Measurements from ENCODE around the gene RIMBP2. TPM values are rescaled to one million over a fixed set of nuclear protein-coding genes. Genes with fewer than 3 reads are reported as not detected.

Gene RIMBP2
- total RNA-seq, 1 donor from 2014 or later: 20.5 TPM

- Mint-ChIP-seq H3K27me3 (ENCODE audit: unreplicated experiment) (peaks cover 15% of the 10 kb centered on the region), H3K27ac (ENCODE audit: unreplicated experiment) (no peak overlapping the region), H3K4me1 (ENCODE audit: low read depth, unreplicated experiment) (no peaks in the 10 kb centered on the region), H3K4me3 (ENCODE audit: unreplicated experiment) (no peak overlapping the region), H3K9me3 (ENCODE audit: unreplicated experiment) (peaks cover 15% of the 10 kb centered on the region), H3K36me3 (ENCODE audit: unreplicated experiment) (peaks cover 13% of the 10 kb centered on the region)
- no peak for DNase-seq
- no peak for TF ChIP-seq CTCF (IDR thresholded peaks at IDR 0.05; ENCODE audit: partially characterized antibody, unreplicated experiment)
Measured at GRCh38 chr12:130446846-130447654, 269.0 kb downstream of the RIMBP2 start.

- peaks cover 12% of the 10 kb centered on the region for H3K9me3 Mint-ChIP-seq (ENCODE audit: unreplicated experiment)
- peaks cover 19% of the 10 kb centered on the region for H3K36me3 Mint-ChIP-seq (ENCODE audit: unreplicated experiment)
- no peak overlapping the region for H3K4me3 Mint-ChIP-seq (ENCODE audit: unreplicated experiment)
- DNase-seq: no peak
- peaks cover 20% of the 10 kb centered on the region for H3K27me3 Mint-ChIP-seq (ENCODE audit: unreplicated experiment)
- no peaks in the 10 kb centered on the region for H3K4me1 Mint-ChIP-seq (ENCODE audit: low read depth, unreplicated experiment)
- no peak for TF ChIP-seq CTCF (IDR thresholded peaks at IDR 0.05; ENCODE audit: partially characterized antibody, unreplicated experiment)
- H3K27ac Mint-ChIP-seq (ENCODE audit: unreplicated experiment): no peak overlapping the region
Measured at GRCh38 chr12:130444986-130445385, 271.1 kb downstream of the RIMBP2 start.

- no peak for TF ChIP-seq CTCF (IDR thresholded peaks at IDR 0.05; ENCODE audit: partially characterized antibody, unreplicated experiment)
Measured at GRCh38 chr12:130444061-130444460, 272.0 kb downstream of the RIMBP2 start.

GRCh38 chr12:130441771-130442760 is 274.0 kb downstream of the RIMBP2 start:
- no peak overlapping the region for H3K27ac Mint-ChIP-seq (ENCODE audit: unreplicated experiment)
- H3K4me3 Mint-ChIP-seq (ENCODE audit: unreplicated experiment): no peak overlapping the region
- H3K4me1 Mint-ChIP-seq (ENCODE audit: low read depth, unreplicated experiment): no peaks in the 10 kb centered on the region
- peaks cover 15% of the 10 kb centered on the region for H3K27me3 Mint-ChIP-seq (ENCODE audit: unreplicated experiment)
- peaks cover 13% of the 10 kb centered on the region for H3K9me3 Mint-ChIP-seq (ENCODE audit: unreplicated experiment)
- H3K36me3 Mint-ChIP-seq (ENCODE audit: unreplicated experiment): peaks cover 24% of the 10 kb centered on the region
- peak; percentile 6 for DNase-seq
- no peak for TF ChIP-seq CTCF (IDR thresholded peaks at IDR 0.05; ENCODE audit: partially characterized antibody, unreplicated experiment)

More at GRCh38 chr12:130444061-130444460, 272.0 kb downstream of the RIMBP2 start:
- H3K9me3 Mint-ChIP-seq (ENCODE audit: unreplicated experiment): peaks cover 14% of the 10 kb centered on the region
- H3K27me3 Mint-ChIP-seq (ENCODE audit: unreplicated experiment): peaks cover 19% of the 10 kb centered on the region
- H3K27ac Mint-ChIP-seq (ENCODE audit: unreplicated experiment): no peak overlapping the region
- no peak overlapping the region for H3K4me3 Mint-ChIP-seq (ENCODE audit: unreplicated experiment)
- peaks cover 22% of the 10 kb centered on the region for H3K36me3 Mint-ChIP-seq (ENCODE audit: unreplicated experiment)
- DNase-seq: no peak
- H3K4me1 Mint-ChIP-seq (ENCODE audit: low read depth, unreplicated experiment): no peaks in the 10 kb centered on the region

Measured in glutamatergic neuron (in vitro differentiated cells).